Fibroblast of skin of right quadriceps (primary cell): ENCODE data around the gene ITPKB.
A peak's percentile ranks its signal among the peaks of the same experiment; 100 is the strongest.

Experiments
- DNase-seq: peaks from one replicate; pipeline ENCODE4 v3.0.0-alpha.2; 2013

The ITPKB gene

DNA sequence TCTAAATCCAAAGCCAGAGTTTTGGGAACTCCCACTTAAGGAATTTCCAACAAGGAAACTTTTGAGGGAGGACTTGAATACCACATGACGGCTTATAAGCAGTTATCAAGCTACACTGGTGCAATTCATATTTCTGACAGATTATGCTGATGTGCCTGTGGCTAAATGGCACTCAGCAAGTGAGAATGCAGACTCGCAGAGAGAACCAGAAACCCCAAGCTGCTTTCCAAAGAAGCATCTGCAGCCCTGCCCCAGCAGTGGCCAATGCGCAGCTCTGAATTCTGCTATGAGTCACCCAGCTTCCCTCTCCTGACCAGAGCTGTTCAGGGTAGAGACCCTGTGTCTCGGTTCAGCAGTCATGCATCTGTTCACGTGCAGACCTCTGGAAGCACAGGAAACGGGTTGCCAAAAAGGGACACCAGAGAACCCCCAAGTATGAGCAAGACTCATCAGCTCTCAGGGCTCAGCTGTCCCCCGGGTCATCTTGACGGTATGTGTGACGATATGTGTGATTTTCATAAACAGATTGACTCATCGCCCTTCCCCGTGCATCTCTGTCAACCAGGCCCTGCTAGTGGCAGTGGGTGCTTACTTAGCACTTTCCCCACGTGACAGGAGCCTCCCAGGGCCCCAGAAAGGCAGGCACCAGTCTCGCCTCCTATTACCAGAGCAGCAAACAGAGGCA lies 76.3 kb downstream of the ITPKB start:
- DNase-seq: peak; percentile 97

DNA sequence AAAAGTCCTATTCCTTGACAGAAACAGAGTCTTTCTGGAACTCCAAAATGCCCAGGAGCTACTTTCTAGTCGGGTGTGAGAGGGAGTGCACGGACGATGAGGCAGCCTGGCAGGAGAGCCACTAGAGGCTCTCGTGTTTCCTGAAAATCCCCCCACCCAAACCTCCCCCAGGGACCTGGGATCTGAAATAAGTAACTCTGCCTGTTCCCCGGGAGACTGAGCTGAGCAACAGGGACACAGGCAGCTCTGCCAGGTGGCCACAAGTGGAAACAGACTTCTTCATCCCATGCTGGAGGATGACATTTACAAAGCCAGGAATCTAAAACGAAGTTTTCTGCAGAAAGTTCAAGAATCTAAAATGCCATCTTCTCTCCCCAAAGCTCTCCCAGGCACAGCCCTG lies 77.1 kb downstream of the ITPKB start:
- DNase-seq: no peak

DNA sequence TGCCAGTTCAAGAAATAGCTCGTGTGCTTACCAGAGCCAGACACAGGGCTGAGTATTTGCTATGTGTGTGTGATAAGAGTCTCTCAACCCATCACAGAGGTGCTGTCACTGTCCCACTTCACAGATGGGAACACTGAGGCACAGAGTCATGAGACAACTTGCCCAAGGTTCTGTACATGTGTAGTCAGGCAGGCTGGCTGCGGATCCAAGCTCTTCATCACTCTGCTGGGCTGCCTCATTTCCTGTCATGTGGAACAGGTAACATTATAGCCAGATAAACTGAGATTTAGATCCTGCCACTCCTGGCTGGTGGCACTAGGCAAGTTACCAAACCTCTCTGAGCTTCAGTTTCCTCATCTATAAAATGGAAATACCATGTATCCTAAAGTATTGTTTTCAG lies 77.8 kb downstream of the ITPKB start:
- DNase-seq: no peak

DNA sequence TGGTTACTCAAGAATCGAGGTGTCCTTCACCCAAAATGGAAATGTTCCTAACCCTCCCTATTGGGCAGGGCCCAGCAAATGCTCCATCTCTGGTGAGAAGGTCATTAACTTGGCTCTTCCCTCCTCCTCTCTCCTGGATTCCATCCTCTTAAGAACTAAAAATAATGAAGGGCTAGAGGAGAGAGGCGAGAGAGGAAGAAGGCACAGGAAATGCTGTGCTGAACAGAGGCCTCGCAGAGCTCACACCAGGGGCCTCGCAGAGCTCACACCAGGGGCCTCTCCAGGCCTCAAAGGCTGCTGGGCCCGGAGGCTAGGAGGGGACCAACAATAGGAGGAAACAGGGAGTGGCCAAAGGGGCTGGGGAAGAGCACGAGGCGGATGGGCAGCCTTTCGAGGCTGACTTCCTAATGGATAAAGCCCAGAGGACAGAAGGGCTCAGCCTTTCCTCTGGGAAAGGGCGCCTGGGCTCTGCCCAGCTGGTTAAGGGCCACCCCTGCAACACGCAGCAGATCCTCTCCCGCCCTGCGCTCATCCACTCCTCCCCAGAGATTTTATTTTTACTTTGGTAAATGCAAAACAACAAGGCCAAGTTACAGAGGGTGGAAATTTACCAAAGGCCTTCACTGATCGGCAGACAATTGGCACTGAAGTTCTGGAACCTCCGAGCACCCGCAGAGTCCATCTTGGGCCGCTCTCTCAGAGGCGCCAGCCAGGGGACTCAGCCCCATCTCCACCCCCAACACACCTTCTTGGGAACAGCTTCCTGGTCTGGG lies 78.5 kb downstream of the ITPKB start:
- no peak for DNase-seq

DNA sequence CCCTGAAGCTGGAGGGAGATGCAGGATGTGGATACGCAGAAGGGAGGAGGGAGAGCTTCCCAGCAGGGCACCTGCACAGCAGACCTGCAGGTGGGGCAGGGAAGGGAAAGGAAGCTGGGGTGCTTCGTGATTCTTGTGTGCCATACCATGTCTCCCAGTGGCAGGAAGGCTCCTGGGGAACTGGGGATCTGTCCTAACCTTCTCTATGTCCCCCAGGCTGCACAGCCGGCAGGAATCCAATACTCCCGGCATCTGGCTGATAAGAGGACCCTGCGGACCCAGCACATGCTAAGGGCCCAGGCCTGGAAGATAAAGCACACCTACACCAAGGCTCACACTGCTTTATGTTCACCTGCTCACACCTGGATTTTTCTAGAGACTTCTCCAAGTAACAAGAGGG lies 79.4 kb downstream of the ITPKB start:
- no peak for DNase-seq

DNA sequence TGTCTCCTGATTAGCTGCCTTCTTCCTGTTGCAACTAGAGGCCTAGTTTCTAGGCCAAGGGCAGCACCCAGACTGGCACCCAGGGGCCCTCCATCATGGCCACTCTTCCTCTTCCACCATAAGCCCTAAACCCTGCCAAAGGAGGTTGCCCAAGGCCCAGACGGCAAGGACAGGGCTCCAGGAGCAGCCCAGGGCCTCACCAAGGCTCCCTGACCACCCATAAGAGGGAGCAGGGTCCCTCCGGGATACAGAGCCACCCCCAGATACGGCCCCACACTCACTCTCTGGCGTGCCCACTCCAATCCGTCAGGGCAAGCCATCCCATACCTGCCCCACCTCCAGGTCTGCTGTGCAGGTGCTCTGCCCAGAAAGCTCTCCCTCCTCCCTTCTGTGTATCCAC lies 79.9 kb downstream of the ITPKB start:
- DNase-seq: no peak

DNA sequence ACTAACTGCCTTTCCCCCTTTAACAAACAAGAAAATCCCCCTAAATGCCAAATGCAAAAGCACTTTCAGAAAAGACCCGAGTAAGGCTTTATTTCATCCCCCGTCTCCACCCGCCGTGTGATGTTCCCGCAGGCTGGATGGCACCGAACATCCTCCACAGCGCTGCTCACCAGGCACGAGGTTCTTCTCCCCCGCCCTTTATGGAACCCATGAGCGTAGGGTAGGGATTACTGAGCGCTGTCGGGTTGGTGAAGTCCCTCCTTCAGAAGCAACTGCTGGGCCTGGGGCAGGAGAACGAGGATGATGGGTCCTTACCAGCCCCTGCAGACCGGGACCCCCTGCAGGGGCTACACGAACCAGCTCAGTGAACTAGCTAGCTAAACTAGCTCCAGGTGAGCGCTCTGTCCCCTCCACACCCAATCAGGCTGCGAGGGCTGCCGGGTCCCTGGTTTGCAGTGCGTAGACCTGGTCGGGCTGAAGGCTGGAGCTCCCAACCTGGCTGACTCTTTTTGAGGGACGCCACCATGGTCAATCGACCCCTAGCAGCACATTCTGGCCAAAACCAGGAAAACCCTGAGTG lies 80.4 kb downstream of the ITPKB start:
- DNase-seq: no peak

DNA sequence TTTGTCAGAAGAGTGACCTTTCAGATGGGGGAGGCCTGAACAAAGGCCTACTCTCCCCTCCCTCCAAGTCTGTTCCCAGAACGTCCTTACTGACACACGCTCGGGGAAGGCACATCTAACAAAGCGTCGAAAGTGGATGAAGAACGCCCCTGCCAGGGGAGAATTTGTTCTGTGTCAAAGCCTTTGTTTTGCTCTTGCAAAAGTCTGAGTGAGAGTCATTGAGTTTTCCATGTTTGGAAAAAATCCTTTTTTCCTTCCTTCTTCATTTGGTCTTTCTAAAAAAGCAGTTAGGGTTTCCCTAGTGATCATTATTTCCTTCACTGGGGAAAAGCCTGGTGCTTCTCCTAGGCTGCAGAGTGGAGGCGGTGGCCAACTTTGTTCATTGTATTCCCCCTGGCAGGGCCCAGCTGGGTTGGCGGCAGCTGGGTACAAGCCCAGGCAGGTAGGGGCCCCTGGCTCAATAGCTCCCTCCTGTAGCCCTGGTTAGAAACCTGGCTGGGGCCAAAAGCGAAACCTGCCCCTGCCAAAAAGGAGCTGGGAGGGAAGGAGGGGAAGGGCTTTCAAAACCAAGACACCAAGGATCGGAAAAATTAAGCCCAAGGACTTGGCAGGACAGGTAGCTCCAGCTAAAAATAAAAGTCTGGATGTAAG lies 81.1 kb downstream of the ITPKB start:
- no peak for DNase-seq

DNA sequence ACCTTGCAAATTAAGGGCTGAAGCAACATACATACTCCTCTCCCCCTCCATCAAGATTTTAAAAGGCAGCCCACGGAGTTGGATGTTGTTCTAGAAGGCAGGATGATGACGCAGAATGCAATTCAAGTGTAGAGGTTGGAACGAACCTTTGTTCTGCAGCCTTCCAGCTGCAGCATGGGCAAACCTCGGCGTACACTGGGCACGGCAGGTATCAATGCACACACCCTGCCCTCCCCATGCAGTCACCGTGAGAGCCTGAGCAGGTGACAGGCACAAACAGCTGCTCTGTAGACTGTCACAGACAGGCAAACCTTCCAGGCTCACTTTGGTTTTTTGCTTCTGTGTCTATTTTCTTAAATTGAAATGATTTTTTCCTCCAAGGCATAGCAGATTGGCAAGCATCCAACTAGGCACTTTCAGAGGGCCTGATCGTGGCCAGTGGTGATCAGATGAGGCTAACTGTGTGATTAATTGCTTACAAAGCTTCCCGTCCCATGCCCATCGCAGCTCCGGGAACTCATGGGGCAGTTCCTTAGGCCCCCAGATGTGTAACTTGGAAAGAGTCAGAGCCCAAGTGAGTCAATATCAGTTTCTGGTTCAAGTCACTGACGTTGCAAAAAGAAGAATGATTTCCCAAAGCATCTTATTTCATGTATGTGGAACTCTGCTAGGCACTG lies 82.3 kb downstream of the ITPKB start:
- peak; percentile 76 for DNase-seq

DNA sequence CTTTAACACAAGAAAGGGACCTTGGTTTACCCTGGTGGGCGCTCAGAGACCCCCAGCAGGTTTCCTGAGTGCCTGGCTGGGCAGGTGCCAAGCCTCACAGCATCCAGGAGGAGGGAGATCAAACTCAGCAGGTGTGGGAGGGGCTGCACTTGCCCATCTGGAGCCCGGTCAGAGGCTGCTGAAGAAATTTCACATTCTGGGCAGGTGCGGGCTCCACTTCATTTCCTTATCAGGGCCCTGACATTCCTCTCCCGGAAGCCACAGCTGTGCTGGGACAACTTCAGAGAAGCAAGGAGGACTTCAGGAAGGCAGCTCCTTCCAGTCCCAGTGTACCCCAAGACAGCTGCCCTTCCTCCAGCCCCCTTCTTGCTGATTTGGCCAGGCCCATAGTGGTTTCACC lies 82.9 kb downstream of the ITPKB start:
- DNase-seq: no peak

DNA sequence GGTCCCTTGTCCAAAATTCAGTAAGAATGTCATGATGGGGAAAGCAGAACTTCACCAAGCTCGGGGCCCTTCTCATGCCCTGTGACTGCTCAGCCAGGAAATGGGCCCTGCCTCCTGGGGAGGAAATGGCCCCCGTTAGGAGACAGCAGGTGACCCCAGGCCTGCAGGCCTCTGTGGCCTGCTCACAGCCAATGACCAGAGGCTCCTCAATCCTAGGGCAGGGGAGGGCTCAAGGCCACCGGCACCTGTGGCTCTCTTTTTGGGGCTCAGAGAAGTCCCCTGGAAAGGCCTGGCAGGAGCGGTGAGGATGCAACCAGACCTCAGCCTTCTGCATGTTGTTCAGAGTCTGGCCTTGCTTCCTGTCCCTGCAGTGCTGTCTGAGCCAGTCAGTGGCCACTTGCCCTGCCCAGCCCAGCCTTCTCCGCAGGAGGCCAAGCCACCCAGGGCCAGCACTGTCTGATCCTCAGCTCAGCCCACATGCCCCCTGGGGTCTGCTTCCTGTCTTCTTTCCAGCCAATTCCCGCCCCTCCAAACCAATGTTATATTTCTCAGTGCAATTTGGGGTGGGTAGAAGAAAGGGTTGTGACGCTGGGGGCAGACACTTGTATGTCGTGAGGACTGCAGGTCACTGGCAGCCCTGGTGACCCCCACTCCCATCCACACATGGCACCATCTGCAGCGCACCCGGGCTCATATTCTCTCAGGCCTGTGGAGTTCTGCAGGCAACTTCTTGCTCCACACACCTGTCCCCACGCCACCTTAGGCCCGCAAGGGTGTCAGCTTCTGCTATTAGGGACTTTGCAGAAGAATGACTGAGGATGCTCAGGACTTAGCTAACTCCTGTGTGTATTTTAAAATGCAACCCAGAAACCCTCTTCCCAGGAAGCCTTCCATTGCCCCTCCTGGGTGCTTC lies 83.6 kb downstream of the ITPKB start:
- DNase-seq: no peak

DNA sequence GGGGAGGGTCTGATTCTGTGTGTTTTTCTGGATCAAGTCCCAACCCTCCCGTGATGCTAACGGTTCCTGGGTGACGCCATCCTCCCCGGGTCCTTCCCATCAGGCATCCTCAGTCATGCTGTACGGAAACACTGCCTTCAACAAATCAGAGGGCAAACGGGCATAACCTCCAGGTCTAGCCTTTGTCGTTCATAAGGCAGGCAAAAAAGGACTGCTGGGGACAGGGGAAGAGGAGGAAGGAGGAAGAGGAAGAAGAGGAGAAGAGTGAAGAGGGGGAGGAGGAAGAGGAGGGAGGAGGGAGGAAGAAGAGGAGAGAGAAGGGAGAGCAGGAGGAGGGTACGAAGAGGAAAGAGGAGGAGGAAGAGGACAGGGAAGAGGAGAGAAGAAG lies 84.4 kb downstream of the ITPKB start:
- no peak for DNase-seq

DNA sequence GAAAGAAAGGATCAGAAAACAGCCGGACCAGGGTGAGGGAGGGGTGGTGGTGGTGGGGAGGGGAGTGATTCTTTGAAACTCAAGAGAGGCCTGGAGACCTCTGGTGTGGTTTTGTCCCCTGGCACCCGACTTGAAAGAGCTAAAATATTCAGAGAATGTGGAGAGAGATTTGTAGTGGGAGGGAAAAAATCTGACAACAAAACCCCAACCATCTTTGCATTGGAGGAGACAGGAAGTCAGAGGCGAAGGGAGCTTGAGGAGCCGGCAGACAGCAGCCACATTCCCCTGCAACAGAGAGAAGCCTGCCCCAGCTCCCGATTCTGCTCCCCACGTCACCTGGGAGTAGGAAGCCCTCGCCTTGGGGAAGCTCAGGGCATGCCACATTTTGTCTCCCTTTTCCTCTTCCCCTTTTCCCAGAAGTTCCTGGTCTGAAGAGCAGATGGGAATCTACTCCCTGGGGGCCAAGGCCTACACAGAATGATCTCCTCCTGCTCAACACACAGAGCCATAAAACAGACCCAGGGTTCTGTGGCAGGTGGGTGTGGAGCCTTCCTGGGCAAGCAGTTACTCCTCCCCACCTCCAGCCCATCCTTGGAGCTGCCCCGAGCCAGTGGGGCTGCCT lies 84.9 kb downstream of the ITPKB start:
- DNase-seq: peak; percentile 84

DNA sequence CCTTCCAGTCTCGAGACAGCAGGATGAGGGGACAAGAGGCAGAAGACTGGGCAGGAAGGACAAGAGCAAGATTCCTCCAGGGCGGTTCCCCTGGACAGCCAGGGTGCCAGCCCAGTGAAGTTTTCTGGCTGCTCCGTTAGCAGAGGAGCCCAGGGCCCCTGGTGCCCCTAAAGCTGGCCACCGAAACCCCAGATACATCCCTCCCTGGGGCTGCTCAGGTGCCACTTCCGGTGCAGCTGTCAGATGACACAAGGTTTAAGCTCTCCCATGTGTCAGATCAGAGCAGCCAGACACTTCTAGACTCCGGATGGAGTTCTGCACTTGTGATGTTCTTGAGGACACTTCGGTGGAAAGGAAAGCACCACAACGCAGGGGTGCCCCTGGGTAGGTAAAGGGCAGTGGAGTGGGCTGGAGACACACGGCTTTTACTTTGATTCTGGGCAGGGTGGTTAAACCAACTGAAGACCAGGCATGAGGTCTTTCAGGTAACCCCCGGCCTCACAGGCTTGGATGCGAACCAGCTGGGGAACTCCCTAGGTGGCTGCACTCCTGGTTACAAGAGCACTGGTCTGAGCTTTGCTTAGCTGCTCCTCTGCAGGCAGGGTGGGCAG lies 85.7 kb downstream of the ITPKB start:
- DNase-seq: no peak

DNA sequence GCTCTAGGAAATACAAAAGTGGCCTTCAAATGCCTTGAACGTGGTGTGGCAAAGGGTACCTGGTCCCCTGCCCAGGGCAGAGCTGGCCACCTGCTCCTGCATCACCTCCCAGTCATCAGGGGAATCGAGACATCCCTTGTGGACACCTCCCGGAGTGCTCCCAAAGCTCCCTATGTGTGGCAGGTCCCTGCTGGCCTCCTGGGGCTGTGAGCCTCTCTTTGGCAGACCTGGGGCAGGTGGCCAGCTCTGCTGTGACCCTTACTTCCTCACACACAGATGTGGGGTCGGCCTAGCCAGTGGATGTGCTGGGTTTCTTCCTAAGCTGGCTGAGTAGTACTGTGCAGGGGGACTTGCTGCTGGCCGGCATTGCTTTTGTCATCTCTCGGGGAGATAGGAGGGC lies 86.5 kb downstream of the ITPKB start:
- no peak for DNase-seq

DNA sequence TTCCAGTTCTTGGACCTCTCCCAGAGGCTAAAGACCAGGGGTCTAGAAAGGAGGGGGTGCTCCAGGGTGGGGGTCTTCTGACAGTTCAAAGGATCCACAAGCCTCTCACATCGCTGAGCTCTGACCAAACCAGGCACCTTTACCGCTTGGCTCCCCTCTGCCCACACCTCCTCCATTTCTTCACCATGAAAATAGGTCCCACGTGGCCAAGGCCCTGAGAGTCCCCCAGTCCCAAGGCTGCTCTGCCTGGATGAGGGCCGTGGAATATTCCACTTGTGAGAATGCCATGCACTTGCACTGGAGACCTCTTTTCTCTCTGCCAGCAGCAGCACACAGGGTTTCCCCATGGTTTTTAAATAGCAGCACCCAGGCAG lies 87.4 kb downstream of the ITPKB start:
- no peak for DNase-seq

DNA sequence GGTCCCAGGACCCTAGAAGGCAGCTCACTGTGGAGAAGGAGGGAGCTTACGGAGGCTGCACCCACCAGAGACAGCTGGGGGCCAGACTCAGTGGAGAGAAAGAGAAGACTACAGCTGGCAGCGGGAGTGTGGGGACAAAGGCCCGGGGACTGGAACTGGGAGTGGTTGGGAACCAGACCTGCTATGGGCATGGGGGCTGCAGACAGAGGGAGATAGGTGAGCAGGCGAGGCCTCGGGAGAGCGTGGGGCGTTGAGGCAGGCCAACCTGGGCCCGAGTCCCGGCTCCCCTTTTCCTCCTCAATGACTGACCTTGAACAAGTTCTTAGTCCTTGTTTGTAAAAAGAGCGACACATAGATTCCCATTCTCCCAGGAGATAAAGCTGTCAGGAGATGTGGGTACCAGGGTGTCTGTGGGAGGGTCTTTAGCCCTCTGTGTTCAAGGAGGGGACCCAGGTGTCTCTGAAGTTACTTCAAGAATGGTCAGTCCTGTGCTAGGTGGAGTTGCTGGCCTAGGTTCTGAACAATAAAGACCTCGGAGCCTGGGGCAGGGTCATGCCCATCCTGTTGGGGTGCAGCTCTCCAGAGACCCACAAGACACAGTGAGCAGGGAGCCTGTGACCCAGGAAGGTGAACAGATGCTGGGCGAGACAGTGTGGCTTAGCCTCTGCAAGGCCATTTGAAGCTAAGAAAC lies 87.9 kb downstream of the ITPKB start:
- no peak for DNase-seq

DNA sequence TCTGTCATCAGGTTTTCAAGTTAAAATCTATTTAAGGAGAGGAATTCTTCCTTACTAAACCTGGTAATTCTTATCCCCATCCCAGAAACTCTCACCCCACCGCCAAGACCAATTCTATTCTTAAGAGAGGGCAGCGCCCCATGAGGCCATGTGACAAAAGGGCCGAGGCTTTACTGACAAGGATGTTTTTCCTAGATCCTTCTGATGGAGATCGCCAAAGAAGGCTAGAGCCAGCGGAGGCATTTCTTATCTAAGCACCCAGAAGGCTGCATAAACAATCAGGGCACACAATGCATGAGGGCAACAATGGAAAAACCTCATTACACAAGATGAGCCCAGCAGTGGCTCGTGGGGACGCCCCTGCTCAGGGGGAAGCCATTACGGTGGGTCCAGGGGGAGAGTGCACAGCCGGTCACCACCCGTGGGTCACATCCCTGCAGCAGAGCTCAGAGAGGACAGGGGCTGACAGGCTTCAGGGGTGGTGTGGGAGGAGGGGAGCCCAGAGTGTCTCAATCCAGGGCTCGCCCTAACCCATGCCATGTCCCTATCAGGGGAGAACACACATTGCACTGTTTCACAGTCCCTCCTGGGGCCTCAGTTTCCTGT lies 88.7 kb downstream of the ITPKB start:
- DNase-seq: no peak

DNA sequence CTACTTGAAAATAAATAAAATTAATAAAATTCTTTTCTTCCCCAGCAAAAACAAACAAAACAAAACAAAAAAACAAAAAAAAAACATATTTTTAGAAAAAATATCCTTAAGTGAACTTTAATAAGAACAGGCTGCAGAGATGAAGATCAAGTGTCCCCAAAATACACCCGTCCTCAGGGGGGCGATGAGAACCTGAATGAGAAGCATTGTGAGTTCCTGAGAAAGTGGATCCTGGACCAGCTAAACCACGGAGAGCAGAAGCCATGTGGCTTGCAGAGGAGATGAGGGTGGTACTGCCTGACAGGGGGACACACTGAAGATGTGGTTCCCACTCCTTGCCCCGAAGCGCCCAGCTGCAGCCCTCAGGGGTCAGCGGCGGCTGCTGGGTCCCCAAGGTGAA lies 89.3 kb downstream of the ITPKB start:
- DNase-seq: no peak

DNA sequence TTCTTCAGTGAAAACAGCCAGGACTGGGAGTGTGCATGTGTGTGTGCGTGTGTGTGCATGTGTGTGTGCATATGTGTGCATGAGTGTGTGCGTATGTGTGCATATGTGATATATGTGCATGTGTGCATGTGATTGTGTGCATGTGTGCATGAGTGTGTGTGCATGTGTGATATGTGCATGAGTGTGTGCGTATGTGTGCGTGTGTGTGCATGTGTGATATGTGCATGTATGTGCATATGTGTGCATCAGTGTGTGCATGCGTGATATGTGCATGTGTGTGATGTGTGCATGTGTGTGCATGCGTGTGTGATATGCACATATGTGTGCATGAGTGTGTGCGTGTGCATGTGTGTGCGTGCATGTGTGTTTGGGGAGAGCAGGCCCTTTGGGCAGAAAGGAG lies 89.8 kb downstream of the ITPKB start:
- no peak for DNase-seq
